HL-60/S4 treated with retinoic acid at 250 ng/mL for 4 days and 3 days (cell line): ENCODE results near the gene KRT12.
"Not testable (repeated sequence)": the region's sequence is repeated elsewhere in the genome, so short reads cannot be mapped to it uniquely, and the experiment has no call there.

Source experiments
- in situ Hi-C: fragments of 300-500 bp; cut with MboI; formaldehyde crosslinking; loops from 2 replicates; pipeline ENCODE4 v1.7.0; 2022; ENCODE audit warnings: low sequenced_read_pairs

The KRT12 gene

DNA sequence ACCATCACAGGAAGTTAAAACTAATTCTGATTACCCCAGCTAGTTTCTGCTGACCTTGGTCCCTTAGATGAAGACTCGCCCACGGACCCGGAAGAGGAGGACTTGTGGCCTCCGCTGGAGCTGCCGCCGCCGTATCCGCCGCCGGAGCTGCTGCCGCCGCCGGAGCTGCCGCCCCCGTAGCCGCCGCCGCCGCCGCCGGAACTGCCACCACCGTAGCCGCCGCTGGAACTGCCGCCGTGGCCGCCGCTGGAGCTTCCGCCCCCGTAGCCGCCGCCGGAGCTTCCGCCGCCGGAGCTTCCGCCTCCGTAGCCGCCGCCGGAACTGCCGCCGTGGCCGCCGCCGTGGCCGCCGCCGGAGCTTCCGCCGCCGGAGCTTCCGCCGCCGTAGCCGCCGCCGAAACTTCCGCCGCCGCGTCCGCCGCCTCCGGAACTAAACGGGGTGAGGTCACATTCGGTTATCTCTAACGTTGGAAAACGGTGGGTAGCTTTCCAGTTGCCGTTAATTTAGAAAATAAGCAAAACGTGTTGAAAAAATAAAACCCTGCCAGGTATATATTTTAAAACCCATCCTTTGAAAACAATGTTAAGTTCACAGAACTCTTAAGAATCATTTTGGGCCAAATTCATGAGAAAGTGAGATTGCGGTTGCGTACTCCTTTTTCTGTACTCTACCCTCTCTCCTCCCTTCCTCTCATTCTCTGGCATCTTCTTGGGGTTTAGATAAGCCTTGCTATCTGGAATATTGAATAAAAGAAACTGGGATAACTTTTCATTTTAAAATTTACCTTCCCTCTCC lies 48.1 kb downstream of the KRT12 start:
- in situ Hi-C loops: no loop called here

DNA sequence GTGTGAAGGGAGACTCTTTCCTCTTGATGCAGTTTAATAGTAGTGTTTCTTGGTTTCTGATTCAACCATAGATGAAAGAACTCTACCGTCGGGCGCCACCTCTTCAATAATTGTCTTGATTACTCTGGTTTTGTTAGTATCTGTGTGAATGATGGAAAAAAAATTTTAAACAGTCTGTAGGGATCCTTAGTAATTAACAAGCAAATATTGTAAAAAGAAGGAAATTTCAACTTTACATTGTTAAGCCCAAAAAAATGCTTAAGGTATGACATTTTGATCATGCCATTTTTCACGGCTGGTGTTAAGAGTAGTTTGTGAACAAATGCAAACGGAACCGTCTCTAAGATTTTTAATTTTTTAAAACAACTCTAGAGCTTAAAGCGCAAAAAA lies 48.7 kb downstream of the KRT12 start:
- in situ Hi-C loops: no loop called here

DNA sequence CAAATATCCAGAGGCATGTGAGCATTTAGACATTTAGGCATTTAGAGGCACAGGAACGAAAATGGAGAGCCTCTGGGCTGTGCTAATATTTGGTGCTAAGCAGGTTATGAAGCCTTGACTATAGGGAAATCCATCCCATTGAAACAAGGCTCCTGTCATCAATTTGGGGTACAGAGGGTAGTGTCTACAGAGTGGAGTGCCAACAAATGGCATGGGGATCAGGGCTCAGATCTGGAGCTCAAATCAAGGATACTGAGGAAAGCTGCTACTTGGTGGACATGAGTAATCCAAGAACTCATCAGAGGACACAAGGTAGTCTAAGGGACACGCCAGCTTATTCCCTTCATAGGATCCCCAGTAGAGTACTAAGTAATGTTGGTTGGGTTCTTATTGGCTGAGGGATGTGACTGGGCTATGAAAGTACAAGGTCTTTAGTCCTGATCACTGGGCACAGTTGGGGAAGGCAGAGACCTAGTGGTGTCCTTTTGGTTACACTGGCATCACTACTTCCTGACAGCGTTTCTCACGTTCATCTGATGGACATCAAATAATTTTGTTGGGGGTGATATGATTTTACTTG lies 49.8 kb downstream of the KRT12 start:
- in situ Hi-C loops: no loop called here

DNA sequence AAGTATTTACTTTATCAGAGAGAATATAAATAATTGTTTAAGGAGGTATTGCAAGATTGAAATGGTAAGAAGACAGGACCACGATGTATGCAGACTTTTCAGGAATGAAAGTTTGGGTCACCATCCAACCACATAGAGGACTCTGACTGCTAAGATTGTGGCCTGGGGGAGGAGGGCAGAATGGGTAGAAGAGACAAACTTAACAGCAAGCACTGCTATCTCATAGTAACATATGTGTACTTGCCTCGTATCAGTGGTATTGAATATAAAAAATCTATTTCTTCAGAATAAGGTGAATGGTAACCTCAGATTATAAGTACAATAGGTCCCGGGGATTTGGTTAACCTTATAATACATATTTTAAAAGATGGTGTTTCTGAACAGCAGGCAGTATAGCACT lies 50.5 kb downstream of the KRT12 start:
- in situ Hi-C loops: no loop called here

GRCh38 chr17:40815381-40815780 lies 51.6 kb downstream of the KRT12 start:
- in situ Hi-C loops: no loop called here

DNA sequence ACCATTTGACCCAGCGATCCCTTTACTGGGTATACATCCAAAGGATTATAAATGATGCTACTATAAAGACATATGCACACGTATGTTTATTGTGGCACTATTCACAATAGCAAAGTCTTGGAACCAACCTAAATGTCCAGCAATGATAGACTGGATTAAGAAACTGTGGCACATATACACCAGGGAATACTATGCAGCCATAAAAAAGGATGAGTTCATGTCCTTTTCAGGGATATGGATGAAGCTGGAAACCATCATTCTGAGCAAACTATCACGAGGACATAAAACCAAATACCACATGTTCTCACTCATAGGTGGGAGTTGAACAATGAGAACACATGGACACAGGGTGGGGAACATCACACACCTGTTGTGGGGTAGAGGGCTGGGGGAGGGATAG lies 52.4 kb downstream of the KRT12 start:
- in situ Hi-C loops: not testable (repeated sequence)

GRCh38 chr17:40813804-40814203 lies 53.2 kb downstream of the KRT12 start:
- in situ Hi-C loops: no loop called here

DNA sequence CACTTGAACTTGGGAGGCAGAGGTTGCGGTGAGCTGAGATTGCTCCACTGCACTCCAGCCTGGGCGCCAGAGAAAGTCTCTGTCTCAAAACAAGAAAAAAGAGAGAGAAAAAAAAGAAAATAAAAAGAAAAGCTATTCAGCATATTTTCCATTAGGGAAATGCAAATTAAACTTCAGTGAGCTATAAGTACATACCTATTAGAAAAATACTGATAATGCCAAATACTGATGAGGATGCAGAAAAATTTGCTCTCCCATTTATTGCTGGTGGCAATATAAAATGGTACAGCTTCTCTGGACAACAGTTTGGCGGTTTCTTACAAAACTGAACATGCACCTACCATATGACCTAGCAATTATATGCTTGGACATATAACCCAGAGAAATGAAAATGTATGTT lies 54.4 kb downstream of the KRT12 start:
- in situ Hi-C loops: no loop called here
